SIG-M5 (cell line): Measurements from ENCODE around the gene ZFHX2.

ENCODE experiments used
- DNase-seq: peaks from one replicate; lab custom pipeline; 2025; lab: John Stamatoyannopoulos, UW

The ZFHX2 gene

DNA sequence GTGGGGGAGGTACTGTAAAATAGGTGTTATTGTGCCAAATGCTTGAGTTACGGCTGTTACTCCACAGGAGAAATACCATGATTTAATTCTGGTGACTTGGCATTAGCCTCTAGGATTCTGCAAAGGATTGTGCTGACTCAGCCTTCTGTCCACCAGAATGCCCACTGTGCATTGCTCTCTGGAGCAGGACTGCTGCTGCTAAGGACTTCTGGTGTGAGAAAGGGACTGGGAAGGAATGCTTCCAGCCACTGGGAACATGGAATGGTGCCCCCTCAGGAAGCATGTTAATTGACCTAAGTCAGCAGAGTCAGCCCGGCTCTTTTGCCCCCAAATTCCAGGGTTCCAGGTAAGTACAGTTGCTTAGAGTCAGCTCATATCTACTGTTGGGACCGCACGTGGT lies 32.9 kb downstream of the ZFHX2 start:
- no peak for DNase-seq

DNA sequence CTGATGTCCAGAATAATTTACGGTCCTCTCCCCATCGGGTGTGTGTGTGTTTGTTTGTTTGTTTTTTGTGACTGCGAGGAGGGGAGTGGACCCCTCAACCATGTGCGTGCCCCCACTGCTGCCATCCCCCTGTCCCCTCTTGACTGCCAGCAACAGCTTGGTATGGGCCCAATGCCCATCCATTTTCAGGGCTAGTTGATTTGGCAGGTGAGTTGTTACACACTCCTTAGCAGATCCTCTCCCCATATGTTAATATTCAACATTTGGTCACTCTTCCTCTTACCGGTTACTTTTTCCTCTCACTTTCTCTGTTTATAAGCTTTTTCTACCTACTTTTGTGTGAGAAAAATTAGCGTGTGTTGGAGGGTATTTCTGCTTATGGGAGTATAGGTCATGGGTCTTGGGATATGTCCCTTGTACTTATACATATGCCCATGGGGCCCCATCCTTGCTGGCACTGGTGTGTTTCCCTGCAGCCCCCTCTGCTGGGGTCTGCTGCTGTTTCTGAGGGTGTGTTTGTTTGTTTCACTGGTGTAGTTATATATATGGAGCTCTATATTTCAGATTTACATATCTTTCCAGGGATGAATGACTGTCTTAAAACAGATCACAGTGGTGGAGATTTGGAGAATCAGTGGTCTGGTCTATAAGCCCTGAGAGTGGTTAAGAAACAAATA lies 33.8 kb downstream of the ZFHX2 start:
- no peak for DNase-seq

DNA sequence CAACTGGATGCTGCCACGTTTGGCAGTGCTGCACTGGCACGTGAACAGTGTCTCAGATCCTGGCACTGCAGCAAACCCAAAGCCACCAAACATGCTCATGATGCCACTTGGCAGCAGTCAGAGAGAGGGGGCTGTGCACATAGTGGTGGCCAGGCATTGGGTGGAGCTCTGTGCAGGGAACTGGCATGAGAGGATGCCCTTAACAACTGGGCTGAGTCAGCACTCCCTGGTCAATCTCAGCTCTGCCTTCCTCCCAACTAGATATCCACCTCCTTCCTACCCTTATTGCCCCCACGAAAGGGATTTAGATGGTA lies 37.0 kb downstream of the ZFHX2 start:
- DNase-seq: no peak

GRCh38 chr14:23513818-23514643 lies 37.5 kb downstream of the ZFHX2 start:
- no peak for DNase-seq

DNA sequence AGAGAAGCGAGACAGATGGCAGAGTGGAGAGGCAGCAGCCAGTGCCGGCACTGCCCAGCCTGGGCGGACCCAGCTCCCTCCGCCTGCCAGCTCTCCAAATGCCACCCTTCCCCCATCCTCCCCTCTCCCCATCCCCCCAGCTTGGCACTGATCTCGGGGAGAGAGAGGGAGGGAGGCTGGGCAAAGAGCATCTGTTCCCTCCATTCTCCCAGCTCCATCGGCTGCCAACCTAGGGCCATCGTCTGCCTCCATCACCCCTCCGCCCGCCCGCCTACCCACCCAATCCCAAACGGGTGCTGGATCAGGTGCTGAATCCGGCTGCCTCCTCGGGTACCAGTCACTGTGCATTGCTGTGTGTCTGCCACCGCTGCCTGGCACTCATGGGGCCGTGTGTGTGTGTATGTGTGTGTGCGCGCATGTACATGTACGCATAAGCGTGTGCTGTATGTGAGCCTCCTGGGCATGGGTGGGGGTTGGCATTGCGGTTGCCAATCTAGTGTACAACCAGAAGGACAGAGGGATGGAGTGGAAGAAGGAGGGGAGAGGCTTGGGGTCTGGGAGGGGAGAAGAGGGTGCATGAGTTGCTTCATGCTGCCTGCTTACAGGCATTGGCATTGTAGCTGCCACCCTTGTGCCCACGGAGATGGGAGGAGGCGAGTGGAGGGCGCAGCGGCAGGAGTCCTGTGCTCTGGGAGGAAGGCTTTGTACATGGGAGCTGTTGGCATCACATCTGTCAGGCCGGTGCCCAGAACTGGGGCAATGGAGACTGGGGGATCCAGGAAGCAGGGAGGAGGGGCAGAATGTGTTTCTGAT lies 38.4 kb downstream of the ZFHX2 start:
- DNase-seq: no peak

- no peak for DNase-seq
Observed at GRCh38 chr14:23512156-23512555, 39.4 kb downstream of the ZFHX2 start.

DNA sequence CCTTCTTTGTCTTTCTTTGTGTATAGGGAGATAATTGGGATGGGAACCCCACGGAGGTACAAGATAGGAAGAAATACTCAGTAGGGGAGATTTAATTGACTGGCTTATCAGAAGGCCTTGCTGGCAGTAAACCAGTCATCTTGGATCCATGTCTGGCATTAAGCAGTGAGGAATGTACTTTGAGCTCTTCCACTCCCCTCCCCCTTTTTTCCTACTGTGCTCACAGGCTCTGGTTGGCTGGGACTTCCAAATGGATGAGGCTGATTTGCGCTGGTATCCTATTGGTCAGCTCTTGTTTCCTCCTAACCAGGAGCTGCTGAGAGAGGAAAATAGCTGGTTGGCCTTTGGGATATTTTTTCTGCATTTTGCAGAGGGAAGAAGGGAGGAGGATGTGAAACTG lies 57.3 kb downstream of the ZFHX2 start:
- no peak for DNase-seq

GRCh38 chr14:23492618-23493272 lies 58.8 kb downstream of the ZFHX2 start:
- DNase-seq: no peak

DNA sequence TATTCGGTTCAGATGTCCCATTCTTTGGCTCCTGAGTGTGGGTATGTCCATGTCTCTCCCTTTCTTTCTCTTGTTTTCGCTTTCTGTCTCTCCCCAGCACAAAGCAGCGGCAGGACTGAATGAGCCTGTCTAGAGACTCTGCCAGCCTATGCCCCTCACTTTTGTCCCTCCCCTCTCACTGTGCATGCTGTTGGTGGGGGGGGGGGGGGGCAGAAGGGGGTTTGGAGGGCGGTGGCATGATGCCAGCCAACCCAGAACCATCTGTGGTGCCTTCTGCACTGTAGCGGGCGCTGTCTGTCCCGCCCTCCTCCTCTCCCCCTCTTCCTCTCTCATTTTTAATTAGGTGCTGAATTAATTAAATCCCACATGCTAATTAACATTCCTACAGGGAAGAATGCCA lies 64.3 kb downstream of the ZFHX2 start:
- no peak for DNase-seq

- no peak for DNase-seq
Observed at GRCh38 chr14:23486036-23486435, 65.5 kb downstream of the ZFHX2 start.

GRCh38 chr14:23485326-23485725 lies 66.2 kb downstream of the ZFHX2 start:
- DNase-seq: no peak

- no peak for DNase-seq
Observed at GRCh38 chr14:23483236-23483854, 68.2 kb downstream of the ZFHX2 start.

GRCh38 chr14:23482823-23483148 lies 68.8 kb downstream of the ZFHX2 start:
- no peak for DNase-seq

GRCh38 chr14:23481979-23482822 lies 69.4 kb downstream of the ZFHX2 start:
- DNase-seq: no peak

DNA sequence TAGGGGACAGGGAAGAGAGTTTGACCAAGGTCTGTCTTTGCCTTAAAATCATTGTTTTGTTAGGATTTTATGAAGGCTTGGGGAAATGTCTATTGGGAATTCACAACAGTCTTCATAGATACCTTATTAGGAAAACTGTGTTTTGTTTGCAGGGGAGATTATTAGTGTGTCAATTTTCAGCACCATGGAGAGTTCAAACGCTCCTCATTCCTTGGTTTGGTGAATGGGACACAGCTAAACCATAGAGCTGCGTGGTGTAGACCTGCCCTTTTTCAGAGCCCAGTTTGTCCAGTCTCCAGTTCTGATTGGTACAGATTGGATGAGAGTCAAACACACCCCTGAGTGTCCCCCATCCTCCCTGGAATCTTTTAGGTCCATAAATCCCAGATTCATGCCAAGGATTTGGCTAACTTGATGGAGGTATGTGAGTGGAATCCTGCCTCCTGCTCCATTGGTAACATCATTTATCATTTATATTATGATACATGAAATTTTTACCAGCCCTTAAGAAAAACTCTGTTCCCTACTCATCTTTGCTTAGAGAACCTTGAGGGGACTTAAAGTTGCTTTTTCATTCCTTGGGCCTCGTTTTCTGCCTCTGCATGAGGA lies 70.1 kb downstream of the ZFHX2 start:
- no peak for DNase-seq

DNA sequence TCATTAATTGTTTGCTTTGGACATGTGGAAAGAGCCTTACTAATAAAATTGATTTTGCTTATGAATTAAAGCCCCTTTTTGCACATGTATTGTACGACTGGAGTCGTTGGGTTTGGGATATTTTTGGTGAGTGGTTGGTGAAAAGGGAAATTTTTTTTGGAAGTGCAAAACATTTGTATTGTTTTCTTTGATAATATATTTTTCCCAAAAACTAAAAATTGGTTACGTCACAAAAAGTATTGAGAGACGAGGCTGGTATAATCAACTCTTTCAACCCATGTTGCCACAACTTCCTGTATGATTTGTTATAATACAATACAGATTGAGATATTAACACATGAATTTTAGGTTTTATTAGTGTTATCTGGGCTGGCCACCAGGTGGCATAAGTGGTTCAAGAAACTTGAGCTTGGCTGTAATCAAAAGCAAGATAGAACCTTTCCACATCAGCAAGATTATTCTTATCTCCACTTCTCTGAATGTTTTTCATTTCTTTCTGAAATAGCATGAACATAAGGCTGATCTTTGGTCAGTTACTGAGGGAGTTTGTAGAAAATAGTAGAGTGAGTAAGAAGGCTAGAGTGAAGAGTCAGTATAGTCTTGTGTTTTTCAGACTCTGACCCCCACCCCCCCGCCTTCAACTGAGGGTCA lies 73.3 kb downstream of the ZFHX2 start:
- peak; percentile 6 for DNase-seq

DNA sequence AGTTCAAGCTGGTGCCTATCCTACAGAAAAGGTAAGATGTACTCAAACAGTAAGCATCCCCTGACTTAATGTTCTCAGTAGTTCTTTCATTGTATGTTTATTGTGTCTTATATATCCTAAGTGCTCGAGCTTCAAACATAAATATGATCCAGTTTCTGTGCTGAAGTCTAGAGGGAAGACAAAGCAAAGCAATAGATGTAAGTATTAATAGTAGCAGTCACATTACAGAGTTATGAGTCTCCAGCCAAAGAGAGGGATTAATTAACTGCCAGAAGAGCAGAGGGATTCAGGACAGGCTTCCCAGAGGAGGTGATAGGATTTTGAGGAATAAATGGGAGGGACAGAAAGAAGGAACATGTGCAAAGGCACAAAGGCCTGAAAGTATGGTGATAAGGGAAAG lies 80.6 kb downstream of the ZFHX2 start:
- DNase-seq: no peak
